Kidney (tissue), 14 donors: Measurements from ENCODE around the gene PDE1C. TPM values are rescaled to one million over a fixed set of nuclear protein-coding genes. Genes with fewer than 3 reads are reported as not detected.

Experiments used
- DNase-seq, 5 donors: peaks; one replicate each; pipeline ENCODE4 v3.0.0-alpha.2; 2013 to 2020
- FAIRE-seq: peaks from 2 replicates; lab custom pipeline; 2012; peaks lifted over from hg19 to GRCh38; lab: Jason Lieb, UNC
- H3K27ac ChIP-seq, 2 donors: one replicate each; pipeline ENCODE4 v1.7.0; 2013; ENCODE audit warnings: low read depth in 2 of 2, low read length in 2 of 2, inconsistent platforms in 1 of 2
- H3K27me3 ChIP-seq: one replicate; pipeline ENCODE4 v1.7.1; 2013; ENCODE audit warnings: low read length, inconsistent platforms; ENCODE audit not compliant: control insufficient read depth, insufficient read depth
- H3K36me3 ChIP-seq, 3 donors: one replicate each; pipeline versions ENCODE4 v1.7.0 to v1.7.1; 2013; ENCODE audit warnings: low read length in 3 of 3, control low read depth in 1 of 3, inconsistent platforms in 1 of 3; ENCODE audit not compliant: insufficient read depth in 3 of 3, control insufficient read depth in 2 of 3
- H3K4me1 ChIP-seq, 3 donors: one replicate each; pipeline versions ENCODE4 v1.7.0 to v1.7.1; 2013; ENCODE audit warnings: low read length in 3 of 3, inconsistent platforms in 1 of 3, low read depth in 1 of 3; ENCODE audit not compliant: control insufficient read depth in 2 of 3, insufficient read depth in 2 of 3
- H3K4me3 ChIP-seq, 3 donors: one replicate each; pipeline versions ENCODE4 v1.7.0 to v1.8.1; 2013; ENCODE audit warnings: low read length in 3 of 3, control low read depth in 1 of 3, inconsistent platforms in 1 of 3
- H3K9ac ChIP-seq, 3 donors: one replicate each; pipeline versions ENCODE4 v1.7.0 to v1.7.1; 2013; ENCODE audit warnings: low read length in 3 of 3, control low read depth in 1 of 3, inconsistent platforms in 1 of 3
- H3K9me3 ChIP-seq, 3 donors: one replicate each; pipeline versions ENCODE4 v1.7.0 to v1.7.1; 2013; ENCODE audit warnings: low read length in 3 of 3, control low read depth in 1 of 3, inconsistent platforms in 1 of 3; ENCODE audit not compliant: control insufficient read depth in 2 of 3, insufficient read depth in 1 of 3
- CTCF ChIP-seq: IDR thresholded peaks from 3 replicates; pipeline ENCODE4 v1.5.1; 2012; ENCODE audit warnings: mild to moderate bottlenecking, moderate library complexity, borderline replicate concordance; ENCODE audit not compliant: insufficient read depth; ENCODE audit errors: extremely low read depth
- intact Hi-C: fragments of 100-400 bp; cut with DNase I; formaldehyde crosslinking; loops from one replicate; pipeline ENCODE4 v1.11.1; 2022
- polyA plus RNA-seq: library from polyadenylated mRNA; stranded (reverse); fragments of 350-450 nt; fragmentation: Illumina TruSeq; extraction: RNeasy Lipid Tissue Mini Kit (QIAGEN cat#74804); gene quantifications from one replicate; pipeline ENCODE4 v1.2.3, GENCODE V29; 2014; ENCODE audit warnings: low read depth, low replicate concordance; ENCODE audit not compliant: insufficient read depth
- total RNA-seq: library from RNA; stranded (reverse); fragmentation: NEBNext Ultra II Directional; extraction: Animal tissue kit (Norgen Biotek cat#: 25700); gene quantifications from one replicate; pipeline ENCODE4 v1.2.1, GENCODE V29; 2021
- donor health status: control.
- donor health status: control.
- donor health status: control.
- donor health status: control.
- donor health status: control.
- donor health status: DM: yes; HTN: yes; CAD: no.
- donor health status: Normal renal cell carcinoma (clear cell type).

PDE1C gene
- total and polyA plus RNA-seq, 2 donors from 2014 or later: 3.3 to 5.5 TPM

DNA sequence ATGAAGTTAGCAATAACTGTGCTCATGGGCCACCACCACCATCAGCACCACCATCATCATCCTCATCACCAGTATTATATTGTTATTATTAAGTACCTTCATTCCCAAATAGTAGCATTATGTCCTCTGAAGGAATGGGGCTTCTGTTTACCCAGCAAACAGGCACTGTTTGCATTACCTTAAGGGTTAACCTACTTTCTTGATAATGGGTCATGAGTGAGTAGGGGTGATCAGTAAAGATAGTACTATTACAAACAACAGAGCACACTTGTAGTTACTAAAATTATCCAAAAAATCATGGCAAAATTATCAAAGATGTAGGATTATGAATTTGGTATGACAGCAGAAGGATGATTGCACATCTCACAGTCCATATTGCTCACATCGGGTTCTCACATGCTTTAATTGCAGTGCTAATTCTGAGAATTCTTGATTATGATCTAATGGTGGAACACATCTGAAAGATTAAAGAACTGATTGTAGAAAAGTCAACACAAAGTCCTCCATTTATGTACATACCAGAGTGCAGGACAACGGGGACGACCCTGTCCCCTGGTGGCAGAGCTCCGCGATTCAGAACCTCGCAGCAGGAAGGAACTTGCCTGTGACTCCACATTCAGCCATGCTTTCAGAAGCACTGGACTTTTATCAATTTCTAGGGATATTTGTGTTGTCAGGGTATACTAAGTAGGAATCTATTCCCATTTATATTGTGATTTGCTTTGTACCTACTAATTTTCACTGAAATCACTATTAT, 31.0 kb downstream of the PDE1C start:
- Histone ChIP-seq H3K9ac (no peak overlapping the region), H3K27me3 (no peaks in the 10 kb centered on the region), H3K36me3 (no peaks in the 10 kb centered on the region), H3K9me3 (no peaks in the 10 kb centered on the region), H3K4me3 (no peak overlapping the region), H3K27ac (no peak overlapping the region), H3K4me1 (no peaks in the 10 kb centered on the region)
- intact Hi-C loops: no loop called here
- TF ChIP-seq CTCF: no peak
- FAIRE-seq: no peak
- no peak for DNase-seq

DNA sequence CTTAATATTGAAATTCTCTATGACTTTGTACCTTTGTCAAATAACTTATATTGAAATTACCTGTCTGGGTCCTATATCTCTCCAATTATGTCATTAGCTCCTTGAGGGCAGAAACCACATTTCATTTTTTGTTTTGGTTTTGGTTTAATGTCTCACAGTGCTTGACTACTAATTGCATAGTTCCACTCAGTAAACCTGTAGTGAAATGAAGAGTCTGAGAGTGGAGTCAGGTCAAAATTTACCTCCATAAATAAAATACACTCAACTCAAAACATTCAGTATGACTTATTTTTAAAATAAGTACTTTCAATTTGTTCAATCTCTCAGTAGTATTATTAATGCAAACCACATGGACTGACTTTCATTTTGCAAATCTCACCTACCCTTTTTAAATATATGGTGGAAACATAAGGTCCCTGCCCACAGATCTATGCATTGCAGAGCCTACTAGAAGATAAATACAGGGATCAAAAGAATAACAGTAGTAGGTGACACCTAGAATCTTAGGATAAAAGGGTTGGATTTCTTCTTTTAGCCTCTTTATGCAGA, 32.5 kb downstream of the PDE1C start:
- no peaks in the 10 kb centered on the region for H3K9me3 ChIP-seq
- no peaks in the 10 kb centered on the region for H3K4me1 ChIP-seq
- no peak overlapping the region for H3K27ac ChIP-seq
- FAIRE-seq (no peak), DNase-seq (no peak)
- H3K27me3 ChIP-seq: no peaks in the 10 kb centered on the region
- no peak overlapping the region for H3K4me3 ChIP-seq
- no peaks in the 10 kb centered on the region for H3K36me3 ChIP-seq
- intact Hi-C loops: no loop called here
- no peak overlapping the region for H3K9ac ChIP-seq
- TF ChIP-seq CTCF: no peak

GRCh38 chr7:32036557-32036956, 33.6 kb downstream of the PDE1C start:
- FAIRE-seq: no peak
- H3K9ac ChIP-seq: no peak overlapping the region
- no peaks in the 10 kb centered on the region for H3K9me3 ChIP-seq

More at GRCh38 chr7:32036557-32036956, 33.6 kb downstream of the PDE1C start:
- H3K36me3 ChIP-seq: no peaks in the 10 kb centered on the region
- no peak overlapping the region for H3K27ac ChIP-seq
- H3K27me3 ChIP-seq: no peaks in the 10 kb centered on the region
- H3K4me3 ChIP-seq: no peak overlapping the region
- H3K4me1 ChIP-seq: no peaks in the 10 kb centered on the region
- intact Hi-C loops: no loop called here
- no peak for DNase-seq
- TF ChIP-seq CTCF: no peak
